Measurements from ENCODE around the gene CCL4L2.
"Not testable (repeated sequence)": the region's sequence is repeated elsewhere in the genome, so short reads cannot be mapped to it uniquely, and the experiment has no call there.

The CCL4L2 gene

GRCh38 chr17:36221581-36222100 is 10.8 kb downstream of the CCL4L2 start:
- not testable (repeated sequence) for H3K27me3 ChIP-seq (ENCODE audit: control insufficient read depth, insufficient read depth, low read length); H3K4me3 ChIP-seq (ENCODE audit: low read depth, low read length); H3K4me2 ChIP-seq (ENCODE audit: low read length); H3K27ac ChIP-seq; H2AFZ ChIP-seq; H3K9me3 ChIP-seq (ENCODE audit: control insufficient read depth, low read length); H3K9ac ChIP-seq; H3K36me3 ChIP-seq (ENCODE audit: control insufficient read depth, insufficient read depth, low read length); H3K4me1 ChIP-seq; H3K79me2 ChIP-seq

- H3K4me1 ChIP-seq; H3K4me3 ChIP-seq (ENCODE audit: low read depth, low read length); H3K36me3 ChIP-seq (ENCODE audit: control insufficient read depth, insufficient read depth, low read length); H3K9me3 ChIP-seq (ENCODE audit: control insufficient read depth, low read length); H3K27ac ChIP-seq; H2AFZ ChIP-seq; H3K4me2 ChIP-seq (ENCODE audit: low read length); H3K27me3 ChIP-seq (ENCODE audit: control insufficient read depth, insufficient read depth, low read length); H3K79me2 ChIP-seq; H3K9ac ChIP-seq: not testable (repeated sequence)
Observed at GRCh38 chr17:36222967-36223366, 12.1 kb downstream of the CCL4L2 start.

- H3K79me2 ChIP-seq; H3K4me1 ChIP-seq; H3K27ac ChIP-seq; H2AFZ ChIP-seq; H3K27me3 ChIP-seq (ENCODE audit: control insufficient read depth, insufficient read depth, low read length); H3K9ac ChIP-seq; H3K36me3 ChIP-seq (ENCODE audit: control insufficient read depth, insufficient read depth, low read length); H3K4me3 ChIP-seq (ENCODE audit: low read depth, low read length); H3K9me3 ChIP-seq (ENCODE audit: control insufficient read depth, low read length); H3K4me2 ChIP-seq (ENCODE audit: low read length): not testable (repeated sequence)
Observed at GRCh38 chr17:36229644-36230043, 18.8 kb downstream of the CCL4L2 start.

- not testable (repeated sequence) for H3K36me3 ChIP-seq (ENCODE audit: control insufficient read depth, insufficient read depth, low read length); H3K9me3 ChIP-seq (ENCODE audit: control insufficient read depth, low read length); H3K4me1 ChIP-seq; H3K27me3 ChIP-seq (ENCODE audit: control insufficient read depth, insufficient read depth, low read length); H3K4me2 ChIP-seq (ENCODE audit: low read length); H2AFZ ChIP-seq; H3K27ac ChIP-seq; H3K79me2 ChIP-seq; H3K4me3 ChIP-seq (ENCODE audit: low read depth, low read length); H3K9ac ChIP-seq
Observed at GRCh38 chr17:36242046-36242445, 31.2 kb downstream of the CCL4L2 start.
